Measurements from ENCODE around the gene SELENON.

Gene SELENON

DNA sequence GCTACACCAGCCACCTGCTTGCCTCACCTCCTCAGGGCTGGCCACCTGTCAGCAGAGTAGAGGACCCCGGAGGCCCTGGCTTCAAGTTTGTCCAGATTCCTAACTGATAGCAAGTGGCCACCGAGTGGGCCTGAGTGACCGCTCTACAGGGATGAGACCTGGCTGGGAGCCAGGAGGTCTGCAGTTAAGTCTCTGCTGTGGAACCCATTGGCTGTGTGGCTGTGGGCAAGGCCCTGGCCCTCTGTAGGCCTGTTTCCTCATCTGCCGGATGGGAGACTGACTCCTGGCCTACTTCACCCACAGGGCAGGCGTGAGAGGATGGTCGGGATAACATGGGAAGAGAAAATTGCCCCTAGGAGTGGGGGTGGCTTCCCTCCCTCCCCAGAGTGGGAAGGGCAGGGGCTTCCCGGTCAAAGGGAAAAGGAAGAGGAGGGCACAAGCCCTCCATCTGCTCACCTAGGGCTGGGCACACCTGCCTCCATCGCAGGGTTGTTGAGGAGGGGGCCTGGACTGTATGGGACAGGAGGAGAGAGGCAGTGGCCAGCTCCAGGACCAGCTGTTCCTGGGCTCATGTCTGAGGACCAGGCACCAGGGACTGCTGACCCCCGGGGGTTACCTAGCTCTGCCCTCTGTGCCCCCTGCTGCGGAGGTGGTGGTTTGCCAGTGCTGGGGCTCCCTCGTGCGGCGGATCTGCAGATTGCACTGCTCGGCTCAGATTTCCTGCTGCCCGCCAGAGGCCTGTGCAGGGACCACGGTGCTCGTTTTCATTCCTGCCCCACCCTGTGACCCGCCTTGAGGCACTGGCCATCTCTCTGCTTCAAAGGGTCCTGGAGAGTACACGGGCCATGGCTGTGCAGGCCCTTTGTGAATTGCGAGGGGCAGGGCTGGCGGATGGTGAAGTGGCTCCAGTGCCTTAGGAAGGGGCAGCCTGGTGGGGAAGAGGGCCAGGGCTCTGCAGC is 10.6 kb downstream of the SELENON start:
- peak; percentile 68 for DNase-seq (ENCODE audit: low read depth)

DNA sequence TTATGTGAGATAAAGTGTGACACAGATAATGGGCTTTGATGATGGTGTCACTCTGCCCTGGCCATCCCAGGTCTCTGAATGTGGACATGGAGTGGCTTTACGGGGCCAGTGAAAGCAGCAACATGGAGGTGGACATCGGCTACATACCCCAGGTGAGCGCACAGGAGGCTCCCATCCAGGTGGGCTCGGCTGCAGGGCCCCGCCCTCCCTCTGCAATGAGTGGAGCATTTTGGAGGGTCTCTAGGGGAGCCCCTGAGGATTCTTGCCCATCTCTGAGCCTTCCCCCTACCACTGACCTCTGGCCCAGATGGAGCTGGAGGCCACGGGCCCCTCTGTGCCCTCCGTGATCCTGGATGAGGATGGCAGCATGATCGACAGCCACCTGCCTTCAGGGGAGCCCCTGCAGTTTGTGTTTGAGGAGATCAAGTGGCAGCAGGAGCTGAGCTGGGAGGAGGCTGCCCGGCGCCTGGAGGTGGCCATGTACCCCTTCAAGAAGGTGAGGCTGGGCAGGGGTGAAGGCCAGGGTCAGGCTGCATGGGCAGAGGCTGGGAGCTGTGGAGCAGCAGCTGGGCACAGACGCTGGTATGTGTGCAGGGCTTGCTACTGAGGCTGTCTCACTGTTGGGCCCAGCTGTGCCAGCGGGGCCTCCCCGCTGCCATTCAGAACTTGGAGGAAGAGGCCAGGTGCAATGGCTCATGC is 11.5 kb downstream of the SELENON start:
- DNase-seq (ENCODE audit: low read depth) = no peak

DNA sequence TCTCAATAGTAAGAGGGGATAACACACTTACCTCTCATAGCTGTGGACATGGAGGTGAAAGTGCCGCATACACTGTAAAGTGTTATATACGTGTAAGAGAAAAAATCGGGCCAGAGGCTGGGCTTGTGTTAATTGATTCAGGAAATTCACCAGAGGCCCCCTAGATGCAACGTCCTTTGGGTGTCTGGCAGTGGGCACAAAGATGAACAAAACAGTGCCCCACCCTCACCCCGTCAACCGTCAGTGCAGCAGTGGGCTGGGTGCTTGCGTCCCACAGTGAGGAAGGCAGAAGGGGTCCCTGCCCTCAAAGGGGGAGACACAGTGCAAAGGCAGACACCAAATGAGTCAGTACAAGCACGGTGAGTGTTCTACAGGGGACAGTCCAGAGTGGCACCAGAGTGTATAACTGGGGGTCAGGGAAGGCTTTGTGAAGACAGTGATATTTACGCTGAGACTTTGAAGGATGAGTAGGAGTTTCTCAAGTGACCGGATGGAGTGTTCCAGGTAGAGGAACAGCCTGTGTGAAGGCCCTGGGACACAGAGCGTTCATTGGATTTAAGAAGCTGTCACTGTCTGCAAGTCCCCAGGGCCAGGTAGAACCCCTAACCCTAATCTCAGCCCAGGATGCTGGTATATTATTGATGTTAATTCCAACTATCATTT is 13.2 kb downstream of the SELENON start:
- DNase-seq (ENCODE audit: low read depth) = no peak

DNA sequence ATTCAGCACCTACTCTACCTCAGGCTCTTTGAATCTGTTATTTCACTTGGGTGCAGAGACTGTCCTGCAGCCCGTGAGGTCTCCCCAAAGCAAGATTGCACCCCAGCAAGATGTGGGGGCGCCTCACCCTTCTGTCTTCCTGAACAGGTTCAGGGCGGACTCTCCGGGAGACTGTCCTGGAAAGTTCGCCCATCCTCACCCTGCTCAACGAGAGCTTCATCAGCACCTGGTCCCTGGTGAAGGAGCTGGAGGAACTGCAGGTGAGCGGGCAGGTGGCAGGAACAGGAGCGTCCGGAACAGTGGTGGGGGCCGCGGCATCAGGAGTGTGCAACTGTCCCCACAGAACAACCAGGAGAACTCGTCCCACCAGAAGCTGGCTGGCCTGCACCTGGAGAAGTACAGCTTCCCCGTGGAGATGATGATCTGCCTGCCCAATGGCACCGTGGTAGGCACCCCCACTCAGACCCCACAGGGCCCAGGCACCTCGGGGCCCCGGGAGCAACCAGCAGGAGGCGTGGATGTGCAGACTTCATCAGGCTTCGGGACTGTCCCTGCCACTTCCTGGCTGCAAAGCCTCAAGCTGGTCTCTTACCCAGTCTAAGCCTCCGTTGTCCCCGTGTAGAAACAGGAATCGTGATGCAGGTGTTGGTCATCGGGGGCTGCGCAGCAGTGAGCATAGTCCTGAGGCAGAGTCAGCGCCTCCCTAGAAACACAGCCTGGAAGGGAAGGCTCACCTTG is 13.9 kb downstream of the SELENON start:
- DNase-seq (ENCODE audit: low read depth) = no peak

DNA sequence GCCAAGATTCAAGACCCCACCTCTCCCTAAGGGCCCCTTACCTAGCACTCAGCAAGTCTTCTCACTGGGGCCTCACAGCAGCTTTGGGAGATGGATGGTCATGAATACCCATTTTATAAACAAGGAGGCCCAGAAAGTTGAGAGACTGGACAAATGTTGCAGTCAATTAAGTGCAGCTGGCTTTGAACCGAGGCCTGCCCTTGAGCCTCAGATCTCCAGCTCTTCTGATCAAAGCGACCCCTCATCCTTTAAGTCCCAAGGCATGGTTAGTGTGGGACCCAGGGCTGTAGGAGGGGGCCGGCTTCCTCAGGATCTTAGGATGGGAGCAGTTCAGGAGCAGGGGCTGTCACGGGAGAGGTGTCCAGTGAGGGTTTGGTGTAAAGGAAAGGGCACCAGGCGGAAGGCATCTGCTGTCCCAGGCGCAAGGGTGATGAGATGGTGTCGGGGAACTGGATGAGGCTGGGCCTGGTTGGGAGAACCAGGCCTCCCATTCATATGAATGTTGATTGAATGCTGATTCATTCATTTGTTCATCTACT is 14.6 kb downstream of the SELENON start:
- no peak for DNase-seq (ENCODE audit: low read depth)

DNA sequence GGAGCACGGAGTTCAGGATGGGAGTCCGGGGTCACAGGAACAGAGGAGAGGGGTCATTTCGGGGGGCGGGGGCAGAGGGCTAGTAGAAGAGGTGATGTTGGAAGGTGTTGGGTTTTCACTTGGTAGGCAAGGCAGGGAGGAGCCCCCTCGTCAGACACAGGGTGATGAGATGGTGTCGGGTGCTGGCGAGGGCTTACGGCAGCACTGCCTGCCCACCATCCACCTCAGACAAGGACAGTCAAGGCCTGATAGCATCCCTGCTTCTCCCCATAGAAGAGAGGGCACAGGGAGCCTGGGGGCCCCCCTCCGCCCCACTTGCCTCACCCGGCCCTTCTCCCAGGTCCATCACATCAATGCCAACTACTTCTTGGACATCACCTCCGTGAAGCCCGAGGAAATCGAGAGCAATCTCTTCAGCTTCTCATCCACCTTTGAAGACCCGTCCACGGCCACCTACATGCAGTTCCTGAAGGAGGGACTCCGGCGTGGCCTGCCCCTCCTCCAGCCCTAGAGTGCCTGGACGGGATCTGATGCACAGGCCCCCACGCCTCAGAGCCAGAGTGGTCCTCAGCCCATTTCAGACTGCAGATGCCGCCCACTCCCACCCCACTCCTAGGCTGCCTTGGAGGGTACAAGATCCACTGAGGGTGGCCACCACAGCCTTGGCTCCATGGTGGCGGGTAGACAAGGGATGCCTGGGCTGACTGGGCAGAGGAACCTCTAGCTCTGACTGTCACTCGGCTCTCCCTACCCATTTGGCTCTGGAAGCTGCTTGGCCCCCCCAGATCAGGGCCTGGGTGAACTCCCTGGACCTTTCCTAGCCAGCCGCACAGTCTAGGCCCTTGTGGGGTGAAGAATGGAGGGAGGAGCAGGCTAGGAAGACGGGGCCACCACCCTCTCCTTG is 15.5 kb downstream of the SELENON start:
- no peak for DNase-seq (ENCODE audit: low read depth)

DNA sequence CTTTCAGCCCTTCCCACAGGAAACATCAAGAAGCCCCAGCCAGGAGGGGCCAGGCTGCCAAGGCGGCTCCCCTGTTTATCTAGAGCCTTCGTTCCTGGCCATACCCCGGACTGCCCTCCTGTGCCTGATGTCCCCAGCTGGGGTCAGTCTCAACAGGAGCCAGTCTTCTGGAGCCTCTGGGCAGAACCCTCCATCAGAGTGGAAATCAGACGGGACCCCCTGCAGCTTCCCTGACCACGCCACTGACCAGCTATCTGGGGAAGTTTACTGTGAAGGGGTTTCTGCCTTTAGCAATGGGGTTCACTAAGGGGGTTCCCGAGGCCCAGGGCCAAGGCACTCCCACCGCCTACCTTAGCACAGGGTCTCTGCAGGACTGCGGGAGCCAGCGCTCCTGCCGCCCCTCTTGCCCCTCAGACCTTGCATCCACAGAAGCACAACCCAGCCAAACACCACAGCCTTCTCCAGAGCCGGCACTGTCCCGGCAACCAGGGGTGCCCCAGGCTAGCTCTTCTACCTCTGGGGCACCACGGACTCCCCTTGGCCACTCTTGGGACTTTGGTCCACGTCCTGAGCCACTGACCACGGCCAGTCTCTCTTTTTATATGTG is 16.2 kb downstream of the SELENON start:
- DNase-seq (ENCODE audit: low read depth) = no peak

DNA sequence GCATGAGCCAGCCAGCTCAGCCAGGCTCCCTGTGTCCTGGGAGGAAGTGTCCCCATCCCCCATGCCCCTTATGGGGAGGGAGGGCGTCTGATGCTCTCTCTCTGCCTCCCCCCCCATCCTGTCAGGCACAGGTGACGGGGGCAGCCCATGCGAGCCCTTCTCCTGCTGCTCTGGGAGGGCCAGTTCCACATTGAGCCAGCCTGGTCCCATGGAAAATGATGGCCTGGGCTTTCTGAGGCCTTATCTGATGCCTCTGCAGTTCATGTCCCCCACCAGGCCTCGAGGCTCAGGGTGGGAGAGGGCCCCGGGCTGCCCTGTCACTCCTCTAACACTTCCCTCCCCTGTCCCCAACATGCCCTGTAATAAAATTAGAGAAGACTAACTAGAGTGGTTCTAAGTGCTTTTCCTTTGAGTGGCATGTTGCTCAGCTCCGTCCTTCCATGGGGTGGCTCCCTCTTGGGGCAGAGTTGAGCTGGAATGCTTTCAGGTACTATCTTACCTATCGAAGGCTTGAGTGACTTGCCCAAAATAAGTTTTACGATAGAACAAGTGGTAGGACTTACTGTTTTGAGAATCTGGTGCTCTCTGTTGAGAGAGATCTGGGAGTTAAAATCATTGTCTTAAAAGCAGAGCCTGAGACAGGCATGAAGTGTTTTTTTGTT is 18.0 kb downstream of the SELENON start:
- no peak for DNase-seq (ENCODE audit: low read depth)

DNA sequence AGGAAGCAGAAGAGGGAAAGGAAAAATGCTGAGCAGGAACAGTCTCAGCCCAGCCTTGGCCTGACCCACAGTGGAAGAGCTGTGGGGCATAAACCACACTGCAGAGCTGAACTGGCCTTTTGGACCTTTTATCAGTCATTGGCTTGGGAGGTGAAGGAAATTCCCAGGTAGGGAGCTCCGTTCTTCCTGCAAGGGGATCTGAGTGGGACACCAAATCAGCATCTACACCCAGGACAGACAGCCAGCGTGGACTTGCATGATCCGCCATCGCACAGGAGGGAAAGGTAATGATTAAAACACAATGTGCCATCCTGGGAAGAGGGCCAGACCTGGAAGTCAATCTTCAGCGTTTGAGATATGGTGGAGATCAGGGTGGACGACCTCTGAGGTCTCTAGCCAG is 18.6 kb downstream of the SELENON start:
- DNase-seq (ENCODE audit: low read depth) = no peak

DNA sequence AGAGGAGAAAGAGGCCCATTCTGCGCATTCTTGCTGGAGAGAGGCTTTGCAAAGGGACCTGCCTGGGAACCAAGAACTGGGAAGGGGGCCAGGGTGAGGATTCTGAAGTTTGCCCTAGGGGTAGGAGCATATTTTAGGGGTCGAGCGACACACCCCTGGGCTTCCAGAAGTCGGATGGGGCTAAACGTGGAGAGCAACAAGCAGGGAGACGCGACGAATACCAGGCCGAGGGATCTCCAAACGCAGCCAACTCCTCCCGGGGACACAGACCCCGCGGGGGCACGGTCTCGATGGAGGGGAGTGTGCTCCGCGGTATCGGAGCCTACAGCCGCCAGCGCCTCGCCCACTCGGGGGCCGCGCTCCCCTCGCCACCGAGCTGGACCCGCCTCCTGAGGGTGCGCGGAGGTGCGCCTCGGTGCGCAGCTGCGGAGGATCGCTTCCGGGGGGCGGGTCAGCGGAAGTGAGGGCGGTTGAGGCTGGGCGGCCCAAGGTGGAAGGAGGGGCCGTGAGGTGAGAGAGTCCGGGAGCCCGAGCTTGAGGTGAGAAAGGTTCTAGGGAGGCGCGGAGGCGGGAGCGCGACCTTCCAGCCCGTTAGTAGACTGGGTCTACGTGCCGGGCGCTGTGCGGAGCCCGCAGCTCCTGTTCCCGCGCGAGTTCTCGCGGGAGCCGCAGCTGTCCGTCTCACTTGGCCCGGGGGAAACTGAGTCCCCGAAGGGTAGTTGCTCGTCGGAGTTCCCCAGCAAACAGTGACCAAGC is 19.7 kb downstream of the SELENON start, which contains the start of gene MTFR1L:
Gene MTFR1L (plus strand): TSS at position 464 of the 756 bp plus-strand sequence. CDS start 3,151 bp downstream, outside the sequence.
- DNase-seq (ENCODE audit: low read depth) = peak; percentile 90

DNA sequence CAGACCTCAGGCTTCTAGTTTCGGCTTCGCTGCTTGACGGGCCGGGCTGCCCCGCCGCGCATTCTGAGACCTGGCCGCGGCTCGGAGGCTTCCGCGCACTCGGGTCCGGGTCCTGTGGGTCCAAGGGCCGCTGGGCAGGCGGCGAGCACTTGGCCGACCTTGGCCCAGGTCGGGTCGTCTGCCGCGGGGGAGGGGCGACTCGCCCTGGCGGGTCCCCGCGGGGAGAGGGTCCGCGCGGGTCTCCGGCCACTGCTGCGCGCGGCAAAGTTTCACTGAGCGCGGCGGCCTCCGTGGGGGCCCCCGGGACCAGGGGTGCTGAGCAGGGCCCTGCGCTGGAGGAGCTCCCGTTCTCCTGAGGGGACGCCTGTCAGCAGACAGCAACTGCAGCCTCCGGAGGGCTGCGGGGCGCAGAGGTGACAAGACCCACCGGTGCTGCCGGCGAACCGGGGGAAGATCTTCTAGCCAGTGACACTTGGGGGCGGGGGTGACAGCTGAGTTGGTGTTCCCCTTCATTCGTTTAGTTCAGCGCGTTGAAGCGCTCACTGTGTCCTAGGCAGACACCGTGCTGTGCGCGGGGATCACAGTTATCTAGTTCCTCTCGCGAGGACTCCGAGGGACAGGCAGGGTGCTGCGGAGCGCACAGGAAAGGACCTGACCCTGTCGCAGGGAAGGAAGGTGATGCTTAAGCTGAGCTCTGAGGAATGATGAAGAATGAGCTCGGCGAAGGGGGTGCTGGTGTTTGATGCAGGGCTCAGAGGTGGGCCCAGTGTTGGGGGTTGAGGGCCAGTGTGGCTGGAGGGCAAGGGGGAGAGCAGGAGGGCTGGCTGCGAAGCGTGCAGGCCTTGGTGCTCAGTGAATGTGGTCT is 20.5 kb downstream of the SELENON start:
- peak; percentile 50 for DNase-seq (ENCODE audit: low read depth)

DNA sequence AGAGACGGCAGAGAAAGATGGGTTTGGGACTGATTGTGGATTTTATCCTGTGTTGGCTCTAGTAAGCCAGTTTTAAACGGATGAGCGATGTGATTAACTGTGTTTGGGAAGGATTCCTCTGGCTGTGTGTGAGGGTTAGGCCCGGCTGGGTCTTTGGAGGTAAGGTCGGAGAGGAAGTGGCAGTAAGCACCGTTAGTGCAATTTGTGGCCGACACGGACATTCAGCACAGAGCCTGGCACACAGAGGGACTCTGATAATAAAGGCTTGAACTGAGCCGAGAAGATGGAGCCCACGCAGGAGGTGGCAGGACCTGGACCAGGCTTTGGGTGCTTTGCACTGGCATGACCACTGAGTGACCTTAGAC is 21.1 kb downstream of the SELENON start:
- no peak for DNase-seq (ENCODE audit: low read depth)

DNA sequence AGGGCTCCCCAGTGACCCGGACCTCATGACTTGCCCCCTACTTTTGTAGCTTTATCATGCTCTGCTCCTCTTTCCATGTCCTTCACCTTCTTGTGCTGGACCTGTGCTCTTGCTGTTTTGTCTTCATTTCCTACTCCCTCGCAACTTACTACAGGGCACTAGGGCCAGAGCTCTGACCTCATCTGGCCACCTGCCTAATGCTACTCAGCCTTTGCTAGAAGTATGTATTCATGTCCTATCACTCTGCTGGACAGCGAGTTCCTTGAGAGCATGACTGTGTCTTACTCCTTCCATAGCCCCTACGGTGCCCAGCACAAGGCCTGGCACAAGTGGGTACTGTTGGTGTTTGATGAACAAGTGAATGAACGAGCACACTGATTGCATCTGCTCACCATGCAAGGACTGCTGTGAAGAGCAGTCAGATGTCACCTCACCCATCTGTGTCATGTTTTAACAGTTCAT is 21.7 kb downstream of the SELENON start:
- no peak for DNase-seq (ENCODE audit: low read depth)

DNA sequence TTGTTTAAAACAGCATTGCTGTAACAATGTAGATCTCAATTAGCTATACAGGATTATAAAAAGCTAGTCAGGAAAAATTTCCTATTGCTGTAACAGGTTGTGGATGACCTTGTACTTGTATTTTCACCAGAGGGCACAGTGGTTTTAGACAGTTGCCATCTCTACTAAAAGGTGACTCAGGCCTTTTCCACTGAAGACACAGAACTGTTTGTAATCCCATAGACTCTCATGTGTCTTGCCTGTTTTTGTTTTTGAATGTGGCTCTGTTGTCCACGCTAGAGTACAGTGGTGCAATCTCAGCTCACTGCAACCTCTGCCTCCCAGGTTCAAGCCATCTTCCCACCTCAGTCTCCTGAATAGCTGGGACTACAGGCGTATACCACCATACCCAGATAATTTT is 25.6 kb downstream of the SELENON start:
- DNase-seq (ENCODE audit: low read depth) = no peak

DNA sequence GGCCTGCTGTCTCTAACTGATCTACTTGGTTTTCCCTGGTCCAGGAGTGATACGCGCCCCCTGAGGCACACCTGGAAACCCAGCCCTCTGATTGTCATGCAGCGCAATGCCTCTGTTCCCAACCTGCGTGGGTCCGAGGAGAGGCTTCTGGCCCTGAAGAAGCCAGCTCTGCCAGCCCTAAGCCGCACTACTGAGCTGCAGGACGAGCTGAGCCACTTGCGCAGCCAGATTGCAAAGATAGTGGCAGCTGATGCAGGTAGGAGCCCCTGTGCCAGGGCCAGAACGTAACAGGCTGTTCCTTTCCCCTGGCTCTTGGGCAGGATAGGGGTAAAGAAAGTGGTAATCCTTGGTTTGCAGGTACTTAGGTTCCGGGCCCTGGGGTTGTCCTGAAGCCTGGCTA is 26.6 kb downstream of the SELENON start:
- DNase-seq (ENCODE audit: low read depth) = no peak

DNA sequence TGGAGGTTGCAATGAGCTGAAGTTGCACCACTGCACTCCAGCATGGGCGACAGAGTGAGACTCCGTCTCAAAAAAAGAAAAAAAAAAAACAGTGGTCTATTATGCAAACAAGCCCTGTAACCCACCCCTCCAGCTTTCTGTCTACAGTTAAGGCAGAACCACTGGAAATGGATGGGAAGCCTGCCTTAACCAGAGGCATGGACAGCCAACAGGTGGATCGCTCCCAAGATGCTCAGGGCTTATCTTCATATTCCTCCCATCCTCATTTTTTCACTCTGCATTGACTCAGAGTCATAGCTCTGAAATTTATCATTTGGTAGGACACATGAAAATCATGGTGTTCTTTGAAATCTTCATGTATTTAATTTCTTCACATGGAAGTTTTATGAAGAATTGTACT is 28.5 kb downstream of the SELENON start:
- no peak for DNase-seq (ENCODE audit: low read depth)

DNA sequence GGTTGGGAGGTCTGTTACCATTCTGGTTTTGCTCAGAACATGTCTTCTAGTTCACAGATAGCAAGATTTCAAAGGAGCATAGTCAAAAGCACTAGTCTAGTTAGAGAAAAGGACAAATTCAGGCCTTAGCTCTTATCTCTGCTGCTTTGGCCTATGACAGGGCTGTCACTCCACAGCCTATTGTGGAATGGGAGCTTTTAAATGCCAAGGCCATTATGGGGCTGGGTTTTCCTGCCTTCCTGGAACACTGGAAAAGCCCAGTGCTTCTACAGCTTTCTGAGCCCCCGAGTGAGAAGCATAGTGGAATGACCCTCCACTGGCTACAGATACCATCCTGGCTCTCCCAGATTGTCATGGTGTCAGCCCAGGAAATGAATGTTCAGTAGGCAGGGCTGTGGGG is 29.1 kb downstream of the SELENON start:
- DNase-seq (ENCODE audit: low read depth) = no peak
